GM18511 (cell line): ENCODE results near the gene GRIK4.

Experiments
- ATAC-seq: cut with Tn5 transposase; IDR thresholded peaks from one replicate; pipeline ENCODE4 v1.9.1; 2021; ENCODE audit warnings: mild to moderate bottlenecking, moderate library complexity; ENCODE audit not compliant: unreplicated experiment

GRIK4 gene

DNA sequence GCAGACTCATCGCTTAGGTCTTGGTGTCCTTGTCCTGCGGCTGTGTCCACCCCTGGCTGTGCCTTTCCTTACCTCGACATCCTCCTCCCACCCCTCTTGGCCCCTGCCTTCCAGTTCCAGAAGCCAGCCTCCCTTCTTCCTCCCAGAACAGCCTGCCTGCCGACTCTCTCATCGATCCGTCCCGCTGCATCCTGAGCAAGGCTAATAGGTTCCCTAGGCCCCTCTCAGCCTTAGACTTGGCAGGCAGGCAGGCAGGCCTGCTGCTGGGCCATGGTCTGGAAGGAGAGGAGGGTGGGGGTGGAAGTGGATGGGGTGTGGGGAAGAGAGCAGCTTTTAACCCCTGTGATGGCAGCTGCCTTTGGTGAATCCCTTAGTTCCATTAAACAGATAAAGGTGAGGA is 315.6 kb downstream of the GRIK4 start:
- no peak for ATAC-seq

DNA sequence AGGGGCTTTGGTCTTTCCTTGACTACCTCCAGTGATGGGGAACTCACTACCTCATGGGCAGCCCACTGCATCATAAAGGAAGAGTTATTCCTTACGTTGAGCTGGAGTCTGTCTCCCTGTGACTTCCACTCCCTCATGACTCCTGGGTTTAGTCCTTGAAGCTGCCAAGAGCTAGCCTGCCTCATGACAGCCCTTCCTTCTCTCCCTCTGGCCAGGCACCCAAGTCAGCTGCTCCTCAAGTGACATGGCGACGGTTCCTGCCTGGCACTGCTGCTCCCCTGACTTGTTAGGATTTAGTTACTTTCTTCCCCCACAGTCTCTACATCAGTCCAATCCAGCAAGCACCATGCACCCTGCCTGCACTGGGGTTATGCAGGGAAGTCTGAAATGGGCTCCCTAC is 316.3 kb downstream of the GRIK4 start:
- no peak for ATAC-seq

DNA sequence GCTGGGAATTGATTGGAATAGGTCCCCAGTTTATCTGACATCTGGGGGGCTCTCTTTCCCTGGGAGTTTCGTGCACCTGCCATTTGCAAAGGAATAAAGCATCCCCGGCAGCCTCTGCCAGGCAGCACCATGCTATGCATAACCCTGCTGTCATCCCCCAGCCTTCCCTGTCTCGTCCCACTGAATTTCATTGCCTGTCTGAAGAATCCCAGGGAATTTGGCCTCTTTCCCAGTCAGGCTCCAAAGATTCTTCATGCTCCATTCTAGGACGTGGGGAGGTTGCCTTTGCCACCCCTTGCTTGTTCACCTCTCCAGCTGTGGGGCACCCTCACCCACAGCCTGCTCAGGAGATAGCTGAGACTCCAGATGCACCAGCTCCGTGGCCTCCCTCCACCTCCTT is 317.3 kb downstream of the GRIK4 start:
- no peak for ATAC-seq

- ATAC-seq, result no peak
Observed at GRCh38 chr11:120830085-120830620, 318.6 kb downstream of the GRIK4 start.

DNA sequence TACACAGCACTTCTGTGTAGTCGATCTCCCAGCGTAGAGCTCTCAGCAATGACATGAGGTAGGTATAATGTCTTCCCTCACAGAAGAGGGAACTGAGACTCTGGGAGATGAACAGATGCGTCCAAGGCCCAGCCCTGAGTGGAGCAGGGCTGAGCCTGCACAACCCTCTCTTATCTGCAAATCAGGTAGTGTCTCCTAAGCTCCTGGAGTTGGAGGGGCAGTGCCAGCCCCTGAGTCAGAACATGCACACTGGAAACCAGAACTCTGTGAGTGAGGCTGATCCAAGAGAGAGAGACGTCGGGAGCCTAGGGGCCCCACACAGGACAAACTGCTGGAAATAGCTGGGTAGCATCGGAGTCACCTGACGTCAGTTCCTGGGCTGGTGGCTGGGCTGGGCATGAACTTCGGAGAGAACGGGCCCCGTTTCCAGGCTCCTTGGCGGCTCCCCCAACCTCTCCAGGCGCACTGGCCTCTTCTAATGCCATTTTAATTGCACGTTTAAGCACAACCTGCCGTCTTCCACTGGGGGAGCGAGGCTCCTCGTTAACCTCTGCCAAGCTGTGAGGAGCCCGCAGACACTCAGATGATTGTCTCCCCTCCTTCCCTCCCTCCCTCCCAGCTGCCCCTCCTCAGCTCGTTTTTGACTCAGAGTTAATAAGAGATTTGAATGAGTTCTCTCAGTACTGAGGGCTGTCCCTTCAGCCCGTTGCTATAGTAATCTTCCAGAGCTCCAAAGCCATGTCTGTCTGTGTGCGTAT is 321.1 kb downstream of the GRIK4 start:
- ATAC-seq, result no peak

DNA sequence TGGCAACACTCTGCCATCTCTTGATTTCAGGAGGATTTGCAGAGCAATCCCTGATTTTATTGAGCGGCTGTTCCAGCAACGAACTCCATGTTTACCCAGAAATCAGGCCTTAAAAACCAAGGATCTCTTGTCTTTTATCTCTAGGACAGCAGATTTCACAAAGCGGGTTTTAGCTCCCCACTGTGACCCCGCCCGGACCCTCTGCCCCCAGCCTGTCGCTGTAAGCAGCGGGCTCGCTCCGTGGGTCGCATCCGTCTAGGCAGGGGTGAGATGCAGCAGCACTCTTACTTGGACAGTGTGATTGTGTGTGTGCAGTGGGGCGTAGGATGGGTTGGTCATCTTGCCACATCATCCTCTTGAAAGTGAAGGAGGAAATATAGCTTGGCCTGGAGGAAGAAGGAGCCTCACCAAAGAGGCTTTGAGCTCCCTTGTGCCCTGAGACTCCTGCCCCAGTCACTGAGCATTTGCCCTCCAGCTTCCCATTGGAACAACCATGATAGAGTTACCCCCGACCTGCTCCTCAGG is 323.2 kb downstream of the GRIK4 start:
- ATAC-seq, result no peak

GRCh38 chr11:120835601-120836228 is 324.2 kb downstream of the GRIK4 start:
- peak; percentile 97 for ATAC-seq

GRCh38 chr11:120837696-120838095 is 326.1 kb downstream of the GRIK4 start:
- ATAC-seq, result no peak

- no peak for ATAC-seq
Observed at GRCh38 chr11:120839201-120839600, 327.7 kb downstream of the GRIK4 start.

- ATAC-seq, result no peak
Observed at GRCh38 chr11:120839846-120840402, 328.4 kb downstream of the GRIK4 start.

- no peak for ATAC-seq
Observed at GRCh38 chr11:120840661-120841060, 329.1 kb downstream of the GRIK4 start.

DNA sequence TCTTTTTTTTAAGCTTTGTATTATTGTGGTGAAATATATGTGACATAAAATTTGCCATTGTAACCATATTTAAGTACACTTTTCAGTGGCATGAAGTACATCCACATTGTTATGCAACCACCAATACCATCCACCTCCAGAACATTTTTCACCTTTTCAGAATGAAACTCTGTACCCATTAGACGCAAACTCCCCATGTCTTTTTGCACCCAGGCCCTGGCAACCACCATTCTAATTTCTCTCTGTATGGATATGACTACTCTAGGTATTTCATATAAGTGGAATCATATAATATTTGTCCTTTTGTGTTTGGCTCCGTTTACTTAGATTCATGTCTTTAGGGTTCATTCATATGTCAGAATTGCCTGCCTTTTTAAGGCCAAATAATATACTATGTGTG is 329.5 kb downstream of the GRIK4 start:
- no peak for ATAC-seq

DNA sequence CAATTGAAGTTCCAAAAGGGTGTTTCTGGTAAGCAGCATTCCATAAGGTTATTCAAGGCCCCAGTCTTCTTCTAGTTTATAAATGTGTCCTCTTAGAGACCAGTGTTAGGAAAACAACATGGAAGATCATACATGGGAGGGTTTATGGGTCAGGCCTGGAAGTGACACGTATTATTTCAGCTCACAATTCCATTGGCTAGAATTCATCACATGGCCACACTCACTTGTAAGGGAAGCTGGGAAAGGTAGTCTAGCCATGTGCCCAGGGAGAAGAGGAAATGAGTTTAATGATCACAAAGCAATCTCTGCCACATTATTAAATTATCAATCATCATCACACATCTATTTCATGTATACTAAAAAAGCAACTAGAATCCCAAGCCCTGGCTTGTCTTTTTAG is 330.6 kb downstream of the GRIK4 start:
- ATAC-seq, result no peak

DNA sequence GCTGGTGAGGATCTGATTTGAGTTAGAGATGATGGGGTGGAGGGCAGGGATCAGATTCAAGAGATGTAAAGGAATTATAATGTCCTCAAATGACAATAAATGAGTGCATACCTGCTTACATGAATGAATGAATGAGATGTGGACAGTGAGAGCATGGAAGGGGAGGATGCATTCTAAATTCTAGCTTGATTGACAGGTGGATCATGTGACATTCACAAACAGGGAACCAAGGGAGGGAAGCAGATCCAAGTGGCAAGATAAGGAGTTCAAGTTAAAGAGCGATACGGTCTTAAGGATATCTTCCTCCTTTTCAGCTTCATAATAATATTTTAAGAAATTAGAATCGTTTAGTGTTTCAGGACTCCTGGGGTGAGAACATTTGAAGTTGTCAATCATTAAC is 341.9 kb downstream of the GRIK4 start:
- no peak for ATAC-seq

GRCh38 chr11:120854988-120855387 is 343.4 kb downstream of the GRIK4 start:
- ATAC-seq, result no peak

GRCh38 chr11:120857508-120857907 is 346.0 kb downstream of the GRIK4 start:
- no peak for ATAC-seq

- no peak for ATAC-seq
Observed at GRCh38 chr11:120858740-120859139, 347.2 kb downstream of the GRIK4 start.

- no peak for ATAC-seq
Observed at GRCh38 chr11:120859552-120860295, 348.2 kb downstream of the GRIK4 start.

DNA sequence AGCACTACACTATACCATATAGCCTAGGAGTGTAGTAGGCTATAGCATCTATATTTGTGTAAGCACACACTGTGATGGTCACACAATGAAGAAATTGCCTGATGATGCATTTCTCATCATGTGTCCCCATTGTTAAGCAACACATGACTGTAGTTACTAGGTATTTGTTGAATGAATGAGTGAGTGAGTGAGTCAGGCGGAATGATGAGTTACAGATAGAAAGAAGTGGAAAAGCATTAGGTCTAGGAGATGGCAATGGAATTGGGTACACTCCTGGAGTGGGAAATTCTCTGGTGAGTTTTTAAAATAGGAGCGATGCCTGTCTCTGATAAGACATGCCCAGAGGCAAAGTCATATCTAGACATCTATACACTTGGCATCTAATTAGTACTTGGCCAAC is 351.8 kb downstream of the GRIK4 start:
- no peak for ATAC-seq

GRCh38 chr11:120867024-120867423 is 355.5 kb downstream of the GRIK4 start:
- no peak for ATAC-seq

- no peak for ATAC-seq
Observed at GRCh38 chr11:120867531-120867930, 356.0 kb downstream of the GRIK4 start.
